Smooth muscle cell (in vitro differentiated cells): Measurements from ENCODE around the gene C1QA. TPM values are rescaled to one million over a fixed set of nuclear protein-coding genes. Genes with fewer than 3 reads are reported as not detected.

ENCODE experiments used
- DNase-seq: peaks from one replicate; lab custom pipeline; 2025; ENCODE audit not compliant: unreplicated experiment; lab: John Stamatoyannopoulos, UW
- H2AFZ ChIP-seq: fragments of 200-600 bp; sonication (generic); 2 replicates; pipeline ENCODE4 v1.6.0; 2016; ENCODE audit warnings: antibody characterized with exemption, low read depth, mild to moderate bottlenecking
- H3F3A ChIP-seq: fragments of 200-600 bp; sonication (generic); 2 replicates; pipeline ENCODE4 v1.6.0; 2017; ENCODE audit warnings: antibody characterized with exemption, low read depth
- H3K27ac ChIP-seq: fragments of 200-600 bp; sonication (generic); 2 replicates; pipeline ENCODE4 v1.5.1; 2016; ENCODE audit warnings: low read depth, mild to moderate bottlenecking
- H3K27me3 ChIP-seq: fragments of 200-600 bp; sonication (generic); 2 replicates; pipeline ENCODE4 v1.6.1; 2016; ENCODE audit warnings: low read depth, mild to moderate bottlenecking
- H3K36me3 ChIP-seq: fragments of 200-600 bp; sonication (generic); 2 replicates; pipeline ENCODE4 v1.5.1; 2016; ENCODE audit warnings: low read depth
- H3K4me1 ChIP-seq: fragments of 200-600 bp; sonication (generic); 2 replicates; pipeline ENCODE4 v1.5.1; 2016; ENCODE audit warnings: low read depth
- H3K4me2 ChIP-seq: fragments of 200-600 bp; sonication (generic); 2 replicates; pipeline ENCODE4 v1.6.0; 2016; ENCODE audit warnings: mild to moderate bottlenecking
- H3K4me3 ChIP-seq: fragments of 200-600 bp; sonication (generic); 2 replicates; pipeline ENCODE4 v1.5.1; 2016; ENCODE audit warnings: mild to moderate bottlenecking
- H3K79me2 ChIP-seq: fragments of 200-600 bp; sonication (generic); 2 replicates; pipeline ENCODE4 v1.6.0; 2016; ENCODE audit warnings: low read depth, mild to moderate bottlenecking
- H3K9ac ChIP-seq: fragments of 200-600 bp; sonication (generic); 2 replicates; pipeline ENCODE4 v1.6.0; 2016; ENCODE audit warnings: low read depth
- H3K9me3 ChIP-seq: fragments of 200-600 bp; sonication (generic); replicated peaks from 2 replicates; pipeline ENCODE4 v1.5.1; 2016; ENCODE audit warnings: low read depth
- H4K20me1 ChIP-seq: fragments of 200-600 bp; sonication (generic); 2 replicates; pipeline ENCODE4 v1.6.0; 2016; ENCODE audit warnings: low read depth
- CTCF ChIP-seq: fragments of 200-600 bp; sonication (generic); IDR thresholded peaks from 2 replicates; pipeline ENCODE4 v1.5.1; 2017; ENCODE audit warnings: borderline replicate concordance, mild to moderate bottlenecking, antibody characterized with exemption; ENCODE audit not compliant: insufficient read depth, poor library complexity, severe bottlenecking
- WGBS: methylation state at CpG from one replicate; pipeline ENCODE4 v1.1.7; 2016; ENCODE audit warnings: low lambda C conversion rate; 5-methylcytosine and 5-hydroxymethylcytosine counted together
- polyA plus RNA-seq: library from polyadenylated mRNA; unstranded; fragments of >200 nt; fragmentation: Nextera tagmentation; extraction: Ambion mirVana; gene quantifications from 2 replicates; pipeline ENCODE4 v1.2.1, GENCODE V29; 2016
- total RNA-seq: library from RNA; depleted of rRNA; stranded (reverse); fragments of >200 nt; gene quantifications from 2 replicates; pipeline ENCODE4 v1.2.3, GENCODE V29; 2014

C1QA gene
- total and polyA plus RNA-seq, 2 experiments from 2014 or later, result not detected

GRCh38 chr1:22646384-22646783 is 10.0 kb downstream of the C1QA start:
- no peak overlapping the region for H3K27ac ChIP-seq
- no peak overlapping the region for H3K9ac ChIP-seq
- H3K36me3 ChIP-seq, result no peaks in the 10 kb centered on the region
- H4K20me1 ChIP-seq, result no peaks in the 10 kb centered on the region
- H3K4me1 ChIP-seq, result no peaks in the 10 kb centered on the region
- H3K27me3 ChIP-seq, result peaks cover 9% of the 10 kb centered on the region
- no peak overlapping the region for H3K4me2 ChIP-seq
- no peaks in the 10 kb centered on the region for H3K9me3 ChIP-seq
- TF ChIP-seq CTCF, result no peak
- H2AFZ ChIP-seq, result no peak overlapping the region
- H3K79me2 ChIP-seq, result no peaks in the 10 kb centered on the region
- no peak for DNase-seq
- no peaks in the 10 kb centered on the region for H3F3A ChIP-seq
- WGBS, result 3% methylated on average over 1 of the region's 1 CpG
- H3K4me3 ChIP-seq, result no peak overlapping the region

- no peak overlapping the region for H3K9ac ChIP-seq
- no peaks in the 10 kb centered on the region for H4K20me1 ChIP-seq
- no peak for TF ChIP-seq CTCF
- H3K27ac ChIP-seq, result no peak overlapping the region
- H3K4me3 ChIP-seq, result no peak overlapping the region
- H3K4me1 ChIP-seq, result no peaks in the 10 kb centered on the region
- no peak overlapping the region for H2AFZ ChIP-seq
- H3K36me3 ChIP-seq, result no peaks in the 10 kb centered on the region
- H3F3A ChIP-seq, result no peaks in the 10 kb centered on the region
- no peaks in the 10 kb centered on the region for H3K9me3 ChIP-seq
- 89% methylated on average over 13 of the region's 13 CpGs for WGBS
- H3K27me3 ChIP-seq, result peaks cover 30% of the 10 kb centered on the region
- DNase-seq, result no peak
- H3K4me2 ChIP-seq, result no peak overlapping the region
- H3K79me2 ChIP-seq, result no peaks in the 10 kb centered on the region
Observed at GRCh38 chr1:22650089-22650693, 13.8 kb downstream of the C1QA start.

- Histone ChIP-seq H3F3A (no peaks in the 10 kb centered on the region), H3K27ac (no peak overlapping the region), H4K20me1 (no peaks in the 10 kb centered on the region), H3K9me3 (no peaks in the 10 kb centered on the region), H3K9ac (no peak overlapping the region), H3K4me3 (no peak overlapping the region), H2AFZ (no peak overlapping the region), H3K4me2 (no peak overlapping the region), H3K79me2 (no peaks in the 10 kb centered on the region), H3K27me3 (peaks cover 48% of the 10 kb centered on the region), H3K4me1 (no peaks in the 10 kb centered on the region), H3K36me3 (no peaks in the 10 kb centered on the region)
- WGBS, result 82% methylated on average over 15 of the region's 15 CpGs
- DNase-seq, result no peak
- TF ChIP-seq CTCF, result no peak
Observed at GRCh38 chr1:22651941-22652856, 15.8 kb downstream of the C1QA start.
